Adrenal gland (tissue), 12 donors: ENCODE measurements around the gene TOMM6. TPM values are rescaled to one million over a fixed set of nuclear protein-coding genes. Genes with fewer than 3 reads are reported as not detected.

Experiments
- DNase-seq, 7 donors: peaks; one replicate each; pipeline ENCODE4 v3.0.0-alpha.2; 2019 to 2020
- H3K27ac ChIP-seq, 5 donors: fragments of 200-600 bp; sonication (generic) in 4 of 5; 1 replicate in 3 of 5; 2 replicates in 2 of 5; pipeline versions ENCODE4 v1.5.1 to v1.8.0; 2016 to 2020; ENCODE audit warnings: mild to moderate bottlenecking in 1 of 5
- H3K27me3 ChIP-seq: fragments of 200-600 bp; 2 replicates; pipeline ENCODE4 v1.8.0; 2021
- H3K36me3 ChIP-seq, 2 donors: fragments of 200-600 bp; replicated peaks in 1 of 2; 1 replicate in 1 of 2; 2 replicates in 1 of 2; pipeline versions ENCODE4 v1.5.1 to v1.8.0; 2018 to 2022
- H3K4me1 ChIP-seq, 2 donors: fragments of 200-600 bp; replicated peaks in 1 of 2; 1 replicate in 1 of 2; 2 replicates in 1 of 2; pipeline versions ENCODE4 v1.5.1 to v1.8.0; 2018 to 2021
- H3K4me3 ChIP-seq, 4 donors: fragments of 200-600 bp; sonication (generic) in 3 of 4; one replicate each; pipeline ENCODE4 v1.5.1; 2016 to 2018
- H3K9me3 ChIP-seq, 3 donors: fragments of 200-600 bp; sonication (generic) in 1 of 3; replicated peaks in 1 of 3; 1 replicate in 2 of 3; 2 replicates in 1 of 3; pipeline versions ENCODE4 v1.5.1 to v1.8.0; 2016 to 2021
- POLR2A ChIP-seq, 2 donors: fragments of 450-650 bp; IDR thresholded peaks; one replicate each; pipeline ENCODE4 v1.6.1; 2017; ENCODE audit warnings: antibody characterized with exemption in 2 of 2, mild to moderate bottlenecking in 2 of 2, moderate library complexity in 1 of 2
- WGBS, 4 donors: extraction: QIAGEN DNeasy Blood & Tissue Kit in 2 of 4; methylation state at CpG; one replicate each; pipeline versions ENCODE4 v1.1.5 to v1.1.7; 2013 to 2017; 5-methylcytosine and 5-hydroxymethylcytosine counted together
- intact Hi-C, 2 donors: fragments of 100-400 bp; cut with DNase I; formaldehyde crosslinking; loops; one replicate each; pipeline versions ENCODE4 v1.14.1 to v1.15.0; 2022 to 2023
- polyA plus RNA-seq, 3 donors: library from polyadenylated mRNA; stranded (reverse); fragments of 200-250 nt in 2 of 3; fragments of 350-450 nt in 1 of 3; fragmentation: Illumina TruSeq in 1 of 3; extraction: RNeasy Lipid Tissue Mini Kit (QIAGEN cat#74804) in 1 of 3; gene quantifications; one replicate each; pipeline ENCODE4 v1.2.3, GENCODE V29; 2013 to 2014
- total RNA-seq, 9 donors: library from RNA; depleted of rRNA in 4 of 9; stranded (reverse); fragments of >200 nt in 4 of 9; fragments of 120-200 nt in 1 of 9; fragmentation: NEBNext Ultra II Directional in 1 of 9; extraction: Animal tissue kit (Norgen Biotek cat#: 25700) in 1 of 9; gene quantifications; one replicate each; pipeline versions ENCODE4 v1.1.0 to v1.2.4, GENCODE V29; 2013 to 2023
- TF ChIP-seq, protein P1 (sequence below), 6 experiments: fragments of 450-650 bp in 4 of 6; fragments of 200-600 bp in 2 of 6; sonication (generic) in 1 of 6; IDR thresholded peaks; 1 replicate in 5 of 6; 2 replicates in 1 of 6; pipeline versions ENCODE4 v1.5.1 to v1.8.0; 2016 to 2021; ENCODE audit warnings: antibody characterized with exemption in 6 of 6, mild to moderate bottlenecking in 2 of 6, moderate library complexity in 1 of 6
- donor health status: healthy with polysubstance abuse.
- donor health status: Bipolar disorder and iron deficiency.
- donor health status: DM: yes; HTN: yes; CAD: no.
- donor health status: DM: no; HTN: no; CAD: no.
- donor health status: DM: no; HTN: no; CAD: no.
- donor health status: DM: yes; HTN: yes; CAD: no.

Gene TOMM6
- total and polyA plus RNA-seq, 12 donors: 146 to 507 (median 243) TPM

DNA sequence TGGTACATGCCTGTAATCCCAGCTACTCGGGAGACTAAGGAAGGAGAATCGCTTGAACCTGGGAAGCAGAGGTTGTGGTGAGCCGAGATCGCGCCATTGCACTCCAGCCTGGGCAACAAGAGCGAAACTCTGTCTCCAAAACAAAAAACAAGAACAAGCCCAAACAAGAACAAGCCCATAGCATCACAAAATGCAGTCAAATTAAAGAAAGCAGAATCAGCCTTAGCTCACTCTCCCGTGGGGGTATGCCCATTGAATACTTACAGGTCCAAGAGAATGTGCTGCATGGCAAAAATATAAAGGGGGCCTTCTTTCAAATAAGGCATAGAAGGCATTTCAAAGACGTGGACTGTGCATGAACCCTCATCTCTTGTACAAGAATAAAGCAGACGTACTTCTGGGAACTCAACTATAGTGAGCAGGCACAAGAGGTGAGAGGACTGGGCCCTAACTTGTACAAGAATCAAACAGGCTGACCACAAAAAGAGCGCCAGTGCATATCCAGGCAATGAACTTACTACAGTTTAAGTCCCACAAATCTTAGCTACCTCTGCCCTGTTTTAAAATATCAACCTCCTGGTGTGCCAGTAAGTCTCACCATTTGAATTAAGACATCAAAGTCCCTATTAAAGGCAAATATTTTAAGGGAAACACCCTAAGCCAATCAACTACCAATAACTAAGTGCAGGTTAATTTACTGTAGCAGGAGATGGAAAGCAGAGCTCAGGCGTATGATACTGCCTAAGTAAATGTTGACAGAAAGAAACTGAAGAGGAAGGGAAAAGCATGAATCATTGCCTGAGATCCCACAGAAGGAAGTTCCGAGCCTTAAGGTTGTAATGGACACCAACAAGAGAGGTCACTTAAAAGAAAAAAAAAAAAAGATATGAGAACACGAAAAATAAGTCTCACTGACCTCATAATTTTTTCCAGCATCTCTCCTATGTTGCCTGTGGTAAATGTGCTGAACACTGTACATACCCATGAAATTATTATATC, 37.4 kb downstream of the TOMM6 start:
- no peaks in the 10 kb centered on the region for H3K4me1 ChIP-seq
- H3K27ac ChIP-seq: no peak overlapping the region
- no peaks in the 10 kb centered on the region for H3K27me3 ChIP-seq
- intact Hi-C loops: no loop called here
- no peaks in the 10 kb centered on the region for H3K9me3 ChIP-seq
- TF ChIP-seq, protein P1, sequence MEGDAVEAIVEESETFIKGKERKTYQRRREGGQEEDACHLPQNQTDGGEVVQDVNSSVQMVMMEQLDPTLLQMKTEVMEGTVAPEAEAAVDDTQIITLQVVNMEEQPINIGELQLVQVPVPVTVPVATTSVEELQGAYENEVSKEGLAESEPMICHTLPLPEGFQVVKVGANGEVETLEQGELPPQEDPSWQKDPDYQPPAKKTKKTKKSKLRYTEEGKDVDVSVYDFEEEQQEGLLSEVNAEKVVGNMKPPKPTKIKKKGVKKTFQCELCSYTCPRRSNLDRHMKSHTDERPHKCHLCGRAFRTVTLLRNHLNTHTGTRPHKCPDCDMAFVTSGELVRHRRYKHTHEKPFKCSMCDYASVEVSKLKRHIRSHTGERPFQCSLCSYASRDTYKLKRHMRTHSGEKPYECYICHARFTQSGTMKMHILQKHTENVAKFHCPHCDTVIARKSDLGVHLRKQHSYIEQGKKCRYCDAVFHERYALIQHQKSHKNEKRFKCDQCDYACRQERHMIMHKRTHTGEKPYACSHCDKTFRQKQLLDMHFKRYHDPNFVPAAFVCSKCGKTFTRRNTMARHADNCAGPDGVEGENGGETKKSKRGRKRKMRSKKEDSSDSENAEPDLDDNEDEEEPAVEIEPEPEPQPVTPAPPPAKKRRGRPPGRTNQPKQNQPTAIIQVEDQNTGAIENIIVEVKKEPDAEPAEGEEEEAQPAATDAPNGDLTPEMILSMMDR (IDR thresholded peaks at IDR 0.05): no peak
- TF ChIP-seq POLR2A (IDR thresholded peaks at IDR 0.05): no peak
- no peaks in the 10 kb centered on the region for H3K36me3 ChIP-seq
- DNase-seq: no peak
- 85 to 90% (median 87%) methylated on average over 13 of the region's 13 CpGs for WGBS, 4 donors
- no peak overlapping the region for H3K4me3 ChIP-seq

DNA sequence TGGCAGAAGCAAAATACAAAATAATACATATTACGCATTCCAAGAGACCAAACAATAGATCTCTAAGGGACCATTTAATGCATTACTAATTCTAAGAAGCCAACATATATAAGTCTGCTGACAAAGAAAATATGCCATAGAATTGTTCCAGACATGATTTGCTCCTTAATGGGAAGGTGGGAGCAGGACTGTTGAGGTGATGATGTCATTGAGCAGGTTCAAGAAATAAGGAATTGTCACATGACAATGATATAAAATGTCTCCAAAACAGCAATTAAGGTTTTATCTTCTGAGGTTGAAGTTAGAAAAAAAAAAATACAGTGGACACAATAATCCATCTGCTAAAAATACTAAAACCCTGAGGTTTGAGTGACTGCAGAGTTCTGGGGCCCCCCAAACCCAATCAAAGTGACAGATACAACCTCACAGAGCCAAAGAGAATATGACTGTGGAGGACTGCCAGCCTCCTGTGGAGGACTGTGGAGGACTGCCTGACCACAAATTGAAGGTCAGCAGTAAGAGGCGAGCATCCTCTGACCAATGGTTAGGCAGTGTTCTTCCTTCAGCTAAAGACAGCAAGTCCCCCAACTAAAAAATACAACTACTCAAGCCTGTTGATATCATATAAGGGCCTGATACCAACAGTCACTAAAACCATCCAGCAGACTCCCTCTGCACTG, 39.0 kb downstream of the TOMM6 start:
- Histone ChIP-seq H3K27me3 (no peaks in the 10 kb centered on the region), H3K36me3 (no peaks in the 10 kb centered on the region), H3K9me3 (no peaks in the 10 kb centered on the region), H3K27ac (no peak overlapping the region), H3K4me3 (no peak overlapping the region), H3K4me1 (no peaks in the 10 kb centered on the region)
- WGBS, 4 donors: 94 to 98% (median 95%) methylated on average over 2 of the region's 2 CpGs
- TF ChIP-seq, protein P1 (IDR thresholded peaks at IDR 0.05): no peak
- no peak for TF ChIP-seq POLR2A (IDR thresholded peaks at IDR 0.05)
- no peak for DNase-seq
- intact Hi-C loops: no loop called here

DNA sequence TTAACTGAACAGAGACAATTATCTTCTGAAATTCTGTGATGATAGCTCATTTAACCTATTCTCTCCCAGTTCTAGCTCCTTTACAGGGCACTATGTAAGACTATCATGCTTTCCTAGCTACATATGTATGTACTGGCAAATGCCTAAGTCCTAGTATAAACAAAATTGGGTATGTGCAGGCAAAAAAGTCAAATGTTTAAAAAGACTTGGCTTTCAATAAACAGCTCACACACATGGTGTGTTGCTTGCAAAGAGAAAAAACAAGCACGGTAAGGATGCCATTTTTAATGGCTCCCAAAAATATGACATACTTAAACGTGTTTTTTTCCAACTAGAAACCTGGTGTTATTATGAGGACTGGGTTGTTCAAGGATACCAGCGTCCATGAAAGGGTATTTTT, 44.8 kb downstream of the TOMM6 start:
- no peak for TF ChIP-seq POLR2A (IDR thresholded peaks at IDR 0.05)
- TF ChIP-seq, protein P1 (IDR thresholded peaks at IDR 0.05): no peak
- DNase-seq: no peak
- Histone ChIP-seq H3K36me3 (no peaks in the 10 kb centered on the region), H3K27ac (no peak overlapping the region), H3K4me1 (no peaks in the 10 kb centered on the region), H3K27me3 (no peaks in the 10 kb centered on the region), H3K4me3 (no peak overlapping the region), H3K9me3 (no peaks in the 10 kb centered on the region)
- WGBS, 4 donors: 40 to 56% (median 49%) methylated on average over 3 of the region's 3 CpGs
- intact Hi-C loops: no loop called here

DNA sequence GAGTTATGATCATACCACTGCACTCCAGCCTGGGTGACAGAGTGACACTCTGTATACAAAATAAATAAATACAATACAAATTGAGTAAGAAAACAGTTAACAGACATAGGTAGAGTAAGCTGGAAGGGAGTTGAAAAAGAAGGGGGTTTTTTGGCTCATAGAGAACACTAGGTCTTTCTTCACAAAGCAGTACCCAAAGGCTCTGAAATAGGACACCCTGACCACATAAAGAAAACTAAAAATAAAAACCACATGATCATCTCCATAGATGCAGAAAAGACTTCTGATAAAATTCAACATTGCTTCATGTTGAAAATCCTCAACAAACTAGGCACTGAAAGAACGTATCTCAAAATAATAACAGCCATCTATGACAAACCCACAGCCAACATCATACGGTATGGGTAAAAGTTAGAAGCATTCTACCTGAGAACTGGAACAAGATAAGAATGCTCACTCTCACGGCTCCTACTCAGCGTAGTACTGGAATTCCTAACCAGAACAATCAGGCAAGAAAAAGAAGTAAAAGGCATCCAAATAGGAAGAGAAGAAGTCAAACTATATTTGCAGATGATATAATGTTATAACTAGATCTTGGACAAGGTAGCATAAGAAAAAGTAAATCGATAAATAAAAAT, 48.6 kb downstream of the TOMM6 start:
- 89 to 95% (median 93%) methylated on average over 5 of the region's 5 CpGs for WGBS, 4 donors
- Histone ChIP-seq H3K36me3 (no peaks in the 10 kb centered on the region), H3K9me3 (no peaks in the 10 kb centered on the region), H3K4me3 (no peak overlapping the region), H3K27ac (no peak overlapping the region), H3K4me1 (no peaks in the 10 kb centered on the region), H3K27me3 (no peaks in the 10 kb centered on the region)
- DNase-seq: no peak
- TF ChIP-seq, protein P1 (IDR thresholded peaks at IDR 0.05): no peak
- no peak for TF ChIP-seq POLR2A (IDR thresholded peaks at IDR 0.05)
- intact Hi-C loops: no loop called here
